Measurements from ENCODE around the gene ZMYND15. TPM values are rescaled to one million over a fixed set of nuclear protein-coding genes. Genes with fewer than 3 reads are reported as not detected.

The ZMYND15 gene
- total and polyA plus RNA-seq, 2 experiments from 2014 or later: 0.32 to 1.4 TPM

GRCh38 chr17:4788159-4788806 is 48.6 kb downstream of the ZMYND15 start:
- H3K36me3 Mint-ChIP-seq (ENCODE audit: low read depth): peaks cover 5% of the 10 kb centered on the region; the same call in 1 of the 3 replicates

DNA sequence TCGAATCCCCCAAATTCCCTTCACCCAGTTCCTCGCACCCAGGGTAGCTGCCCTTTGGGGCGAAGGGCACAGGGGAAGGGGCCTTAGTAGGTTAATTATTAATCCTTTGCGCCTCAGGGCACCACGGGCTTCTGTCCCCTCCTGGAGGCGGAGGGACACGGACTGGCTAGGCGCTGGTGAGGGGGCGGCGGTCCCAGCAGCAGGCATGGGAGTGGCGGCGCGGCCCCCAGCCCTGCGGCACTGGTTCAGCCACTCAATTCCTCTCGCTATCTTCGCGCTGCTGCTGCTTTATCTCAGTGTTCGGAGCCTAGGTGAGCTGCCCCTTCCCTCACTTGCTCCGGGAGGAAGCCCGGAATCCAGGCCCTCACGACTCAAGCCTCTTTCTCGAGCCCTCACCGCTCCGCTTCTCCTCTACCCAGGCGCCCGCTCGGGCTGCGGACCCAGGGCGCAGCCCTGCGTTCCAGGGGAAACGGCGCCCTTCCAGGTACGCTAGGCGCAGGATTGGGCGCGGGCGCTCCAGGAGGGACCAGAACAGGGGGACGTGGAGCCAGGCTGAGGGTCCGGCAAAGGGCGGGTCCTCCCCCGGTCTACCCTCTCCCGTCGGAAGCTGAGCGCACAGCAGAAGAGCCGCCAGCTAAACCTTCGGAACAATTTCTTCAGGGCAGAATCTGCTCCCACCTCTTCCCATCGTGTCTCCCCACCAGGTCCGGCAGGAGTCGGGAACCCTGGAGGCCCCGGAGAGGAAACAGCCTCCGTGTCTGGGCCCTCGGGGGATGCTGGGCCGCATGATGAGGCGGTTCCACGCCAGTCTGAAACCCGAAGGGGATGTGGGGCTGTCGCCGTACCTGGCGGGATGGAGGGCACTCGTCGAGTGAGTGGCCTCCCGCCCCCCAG is 49.4 kb downstream of the ZMYND15 start, which contains the start of gene GLTPD2:
Gene GLTPD2, plus strand, starts transcription at position 158 of the 894 bp plus-strand sequence. Its CDS starts 48 bp downstream, at position 206.
- Mint-ChIP-seq H3K36me3 (ENCODE audit: low read depth) (peaks cover 5% of the 10 kb centered on the region; the same call in 1 of the 3 replicates), H3K27ac (no peak within 1 kb of the TSS), H3K4me3 (peak within 1 kb of the TSS; percentile 78), H3K27me3 (ENCODE audit: insufficient read depth, low read depth, poor library complexity) (peaks cover 39% of the 10 kb centered on the region), H3K9me3 (no peaks in the 10 kb centered on the region; the same call in 2 of the 3 replicates), H3K4me1 (peaks cover 23% of the 10 kb centered on the region)
- Histone ChIP-seq H3K27me3 (ENCODE audit: insufficient read depth) (peaks cover 42% of the 10 kb centered on the region), H3K4me1 (ENCODE audit: insufficient read depth) (peaks cover 30% of the 10 kb centered on the region), H3K27ac (ENCODE audit: low read depth) (no peak within 1 kb of the TSS), H3K79me2 (replicated peaks; ENCODE audit: insufficient read depth) (no peaks in the 10 kb centered on the region), H4K20me1 (replicated peaks; ENCODE audit: insufficient read depth) (no peaks in the 10 kb centered on the region), H3K36me3 (ENCODE audit: insufficient read depth) (no peaks in the 10 kb centered on the region), H3K4me3 (peak within 1 kb of the TSS; percentile 87), H3F3A (replicated peaks; ENCODE audit: low read depth) (peaks cover 19% of the 10 kb centered on the region; the same call in 1 of the 2 replicates), H3K9me2 (ENCODE audit: insufficient read depth) (no peaks in the 10 kb centered on the region), H3K4me2 (peak within 1 kb of the TSS; percentile 99), H2AFZ (peak within 1 kb of the TSS; percentile 88)
- peak; percentile 24 for TF ChIP-seq EZH2 (IDR thresholded peaks at IDR 0.05; ENCODE audit: low read depth, unreplicated experiment)
- TF ChIP-seq EZH2phosphoT487 (IDR thresholded peaks at IDR 0.05; ENCODE audit: unreplicated experiment): no peak
- DNase-seq (ENCODE audit: low spot score): peak; percentile 46
- ATAC-seq: peak; percentile 27

More at GRCh38 chr17:4788159-4788806, 48.6 kb downstream of the ZMYND15 start:
- no peaks in the 10 kb centered on the region for H3K9me2 ChIP-seq (ENCODE audit: insufficient read depth)
- ATAC-seq (peak; percentile 2), DNase-seq (ENCODE audit: low spot score) (peak; percentile 30)
- H3K36me3 ChIP-seq (ENCODE audit: insufficient read depth): no peaks in the 10 kb centered on the region
- H4K20me1 ChIP-seq (replicated peaks; ENCODE audit: insufficient read depth): no peaks in the 10 kb centered on the region
- Mint-ChIP-seq H3K9me3 (no peaks in the 10 kb centered on the region; the same call in 2 of the 3 replicates), H3K4me3 (peak overlapping the region; percentile 78), H3K27ac (no peak overlapping the region), H3K4me1 (peaks cover 23% of the 10 kb centered on the region), H3K27me3 (ENCODE audit: insufficient read depth, low read depth, poor library complexity) (peaks cover 38% of the 10 kb centered on the region)
- H3K4me2 ChIP-seq: peak overlapping the region; percentile 99
- H3K4me1 ChIP-seq (ENCODE audit: insufficient read depth): peaks cover 30% of the 10 kb centered on the region
- peaks cover 19% of the 10 kb centered on the region; the same call in 1 of the 2 replicates for H3F3A ChIP-seq (replicated peaks; ENCODE audit: low read depth)
- H3K4me3 ChIP-seq: peak overlapping the region; percentile 87
- TF ChIP-seq ETS1 (IDR thresholded peaks at IDR 0.05) (no peak), ZNF331 (CRISPR knock-in tag; IDR thresholded peaks at IDR 0.05; ENCODE audit: low read depth) (no peak), POLR2AphosphoS5 (IDR thresholded peaks at IDR 0.05; ENCODE audit: low read depth) (no peak), JUNB (IDR thresholded peaks at IDR 0.05; ENCODE audit: unreplicated experiment) (no peak), NANOG (IDR thresholded peaks at IDR 0.05; ENCODE audit: borderline replicate concordance) (no peak), EZH2 (IDR thresholded peaks at IDR 0.05; ENCODE audit: low read depth, unreplicated experiment) (no peak), CREB1 (CRISPR knock-in tag; IDR thresholded peaks at IDR 0.05; ENCODE audit: low read depth) (no peak), STAT1 (IDR thresholded peaks at IDR 0.05; ENCODE audit: unreplicated experiment) (no peak)
- TF ChIP-seq, protein P1, sequence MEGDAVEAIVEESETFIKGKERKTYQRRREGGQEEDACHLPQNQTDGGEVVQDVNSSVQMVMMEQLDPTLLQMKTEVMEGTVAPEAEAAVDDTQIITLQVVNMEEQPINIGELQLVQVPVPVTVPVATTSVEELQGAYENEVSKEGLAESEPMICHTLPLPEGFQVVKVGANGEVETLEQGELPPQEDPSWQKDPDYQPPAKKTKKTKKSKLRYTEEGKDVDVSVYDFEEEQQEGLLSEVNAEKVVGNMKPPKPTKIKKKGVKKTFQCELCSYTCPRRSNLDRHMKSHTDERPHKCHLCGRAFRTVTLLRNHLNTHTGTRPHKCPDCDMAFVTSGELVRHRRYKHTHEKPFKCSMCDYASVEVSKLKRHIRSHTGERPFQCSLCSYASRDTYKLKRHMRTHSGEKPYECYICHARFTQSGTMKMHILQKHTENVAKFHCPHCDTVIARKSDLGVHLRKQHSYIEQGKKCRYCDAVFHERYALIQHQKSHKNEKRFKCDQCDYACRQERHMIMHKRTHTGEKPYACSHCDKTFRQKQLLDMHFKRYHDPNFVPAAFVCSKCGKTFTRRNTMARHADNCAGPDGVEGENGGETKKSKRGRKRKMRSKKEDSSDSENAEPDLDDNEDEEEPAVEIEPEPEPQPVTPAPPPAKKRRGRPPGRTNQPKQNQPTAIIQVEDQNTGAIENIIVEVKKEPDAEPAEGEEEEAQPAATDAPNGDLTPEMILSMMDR (conservative IDR thresholded peaks at IDR 0.05; ENCODE audit: low read depth in 2 of 2): no peak
- peaks cover 42% of the 10 kb centered on the region for H3K27me3 ChIP-seq (ENCODE audit: insufficient read depth)
- no peak overlapping the region for H3K27ac ChIP-seq (ENCODE audit: low read depth)
- no peak overlapping the region for H2AFZ ChIP-seq
- H3K79me2 ChIP-seq (replicated peaks; ENCODE audit: insufficient read depth): no peaks in the 10 kb centered on the region

All from GM23338 (cell line).